HG03095 (cell line): ENCODE data around the gene ATR.

Experiments
- ATAC-seq: cut with Tn5 transposase; IDR thresholded peaks from one replicate; pipeline ENCODE4 v1.9.1; 2021; ENCODE audit warnings: moderate library complexity; ENCODE audit not compliant: unreplicated experiment

The ATR gene

DNA sequence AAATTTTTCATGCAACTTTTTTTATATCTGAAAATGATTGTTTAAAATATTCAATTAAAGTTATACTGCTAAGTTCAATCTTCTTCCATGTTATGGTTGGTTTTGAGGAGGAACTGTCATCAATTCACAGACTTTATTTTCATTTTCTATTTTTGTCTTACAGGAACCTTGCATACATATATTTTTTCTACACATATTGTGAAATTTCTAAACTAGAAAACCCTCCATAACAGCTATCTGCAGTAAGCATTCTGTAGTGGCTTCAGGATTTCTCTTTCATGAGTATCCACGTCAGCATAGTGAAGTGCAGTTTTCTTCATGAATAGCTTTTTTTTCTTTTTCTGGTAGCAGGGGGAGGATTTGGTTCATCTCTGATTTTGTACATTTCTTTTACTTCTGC is 48.2 kb downstream of the ATR start:
- ATAC-seq = no peak

GRCh38 chr3:142523921-142524566 is 54.5 kb downstream of the ATR start:
- ATAC-seq = no peak

DNA sequence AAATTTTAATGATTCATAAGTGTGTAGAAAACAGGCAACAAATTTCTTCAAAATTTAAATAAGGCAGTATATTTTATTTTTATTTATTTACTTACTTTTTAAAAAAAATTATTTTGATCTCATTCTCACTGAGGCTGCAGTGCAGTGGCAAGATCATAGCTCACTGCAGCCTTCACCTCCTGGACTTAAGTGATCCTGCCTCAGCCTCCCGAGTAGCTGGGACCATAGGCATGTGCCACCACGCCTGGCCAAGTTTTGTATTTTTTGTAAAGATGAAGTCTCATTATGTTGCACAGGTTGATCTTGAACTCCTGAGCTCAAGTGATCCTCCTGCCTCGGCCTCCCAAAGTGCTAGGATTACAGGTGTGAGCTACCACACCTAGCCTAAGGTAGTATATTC is 69.5 kb downstream of the ATR start:
- no peak for ATAC-seq

GRCh38 chr3:142507241-142507640 is 71.3 kb downstream of the ATR start:
- ATAC-seq = no peak

DNA sequence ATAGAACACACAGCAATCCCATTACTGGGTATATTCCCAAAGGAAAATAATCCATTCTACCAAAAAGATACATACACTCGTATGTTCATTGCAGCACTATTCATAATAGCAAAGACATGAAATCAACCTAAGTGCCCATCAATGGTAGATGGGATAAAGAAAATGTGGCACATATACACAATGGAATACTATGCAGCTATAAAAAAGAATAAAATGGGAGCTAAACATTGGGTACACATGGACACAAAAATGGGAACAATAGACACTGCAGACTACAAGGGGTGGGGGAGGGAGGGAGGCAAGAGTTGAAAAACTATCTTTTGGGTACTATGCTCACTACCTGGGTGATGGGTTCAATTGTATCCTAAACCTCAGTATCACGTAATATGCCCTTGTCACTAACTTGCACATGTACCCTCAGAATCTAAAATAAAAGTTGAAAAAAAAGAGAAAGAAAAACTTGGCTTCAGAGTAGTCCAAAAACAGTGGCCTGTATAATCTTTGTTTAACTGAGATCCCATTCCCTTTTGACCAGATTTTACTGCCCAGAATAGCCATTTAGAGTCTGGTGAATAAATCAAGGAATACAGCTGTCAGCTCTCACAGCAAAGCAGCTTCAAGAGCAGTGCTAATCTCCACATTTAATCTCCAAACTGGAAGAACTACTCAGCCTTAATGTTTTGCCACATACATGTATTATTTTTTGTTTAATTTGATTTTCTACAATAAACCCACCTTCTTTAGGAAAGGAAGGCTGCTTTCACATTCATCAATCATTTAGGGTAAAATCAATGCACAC is 76.1 kb downstream of the ATR start:
- ATAC-seq = no peak

DNA sequence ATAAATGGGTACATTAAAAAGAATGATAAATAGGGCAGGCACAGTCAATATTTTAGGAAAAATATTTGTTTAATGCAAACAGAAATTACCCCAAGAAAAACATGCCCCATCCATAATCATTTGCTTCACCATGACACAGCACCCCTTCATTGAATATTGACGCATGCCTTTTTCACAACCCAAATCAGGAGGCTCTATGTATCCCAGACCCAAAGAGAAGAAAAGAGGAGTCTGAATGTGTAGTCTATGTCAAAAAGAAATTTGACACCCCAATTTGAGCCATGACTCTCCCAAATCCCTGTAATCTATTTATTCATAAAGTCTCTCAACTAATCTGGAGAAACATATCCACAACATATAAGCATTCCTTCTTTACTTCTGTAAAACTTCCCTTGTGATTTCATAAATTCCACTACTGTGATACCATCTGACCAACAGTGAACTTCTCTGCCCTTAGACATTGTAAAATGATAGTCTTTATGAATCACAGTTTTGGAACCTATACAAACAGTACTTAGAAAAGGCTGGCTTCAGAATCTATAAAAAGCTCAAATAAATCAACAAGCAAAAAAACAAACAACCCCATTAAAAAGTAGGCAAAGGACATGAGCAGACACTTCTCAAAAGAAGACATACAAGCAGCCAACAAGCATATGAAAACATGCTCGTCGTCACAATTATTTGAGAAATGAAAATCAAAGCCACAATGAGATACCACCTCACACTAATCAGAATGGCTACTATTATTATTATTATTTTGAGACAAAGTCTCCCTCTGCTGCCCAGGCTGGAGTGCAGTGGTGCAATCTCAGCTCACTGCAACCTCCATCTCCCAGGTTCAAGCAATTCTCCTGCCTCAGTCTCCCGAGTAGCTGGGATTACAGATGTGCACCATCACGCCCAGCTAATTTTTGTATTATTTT is 77.3 kb downstream of the ATR start:
- ATAC-seq = no peak

DNA sequence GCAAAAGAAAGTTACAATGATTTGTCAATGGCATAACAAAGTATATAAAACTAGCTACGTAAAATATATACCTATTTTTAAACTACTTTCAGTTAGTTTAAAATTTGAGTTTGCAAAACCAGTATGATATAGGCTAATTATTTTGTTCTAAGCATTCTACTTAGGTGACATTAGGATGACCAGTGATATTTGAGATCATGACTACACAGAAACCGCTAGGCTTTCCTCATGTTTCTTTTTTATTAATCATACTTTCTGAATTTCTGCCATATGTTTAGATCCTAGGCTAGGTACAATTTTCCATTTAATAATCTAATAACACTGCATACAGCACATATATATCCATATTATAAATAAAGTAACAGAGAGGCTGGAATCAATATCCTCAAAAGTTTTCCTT is 78.3 kb downstream of the ATR start:
- no peak for ATAC-seq

DNA sequence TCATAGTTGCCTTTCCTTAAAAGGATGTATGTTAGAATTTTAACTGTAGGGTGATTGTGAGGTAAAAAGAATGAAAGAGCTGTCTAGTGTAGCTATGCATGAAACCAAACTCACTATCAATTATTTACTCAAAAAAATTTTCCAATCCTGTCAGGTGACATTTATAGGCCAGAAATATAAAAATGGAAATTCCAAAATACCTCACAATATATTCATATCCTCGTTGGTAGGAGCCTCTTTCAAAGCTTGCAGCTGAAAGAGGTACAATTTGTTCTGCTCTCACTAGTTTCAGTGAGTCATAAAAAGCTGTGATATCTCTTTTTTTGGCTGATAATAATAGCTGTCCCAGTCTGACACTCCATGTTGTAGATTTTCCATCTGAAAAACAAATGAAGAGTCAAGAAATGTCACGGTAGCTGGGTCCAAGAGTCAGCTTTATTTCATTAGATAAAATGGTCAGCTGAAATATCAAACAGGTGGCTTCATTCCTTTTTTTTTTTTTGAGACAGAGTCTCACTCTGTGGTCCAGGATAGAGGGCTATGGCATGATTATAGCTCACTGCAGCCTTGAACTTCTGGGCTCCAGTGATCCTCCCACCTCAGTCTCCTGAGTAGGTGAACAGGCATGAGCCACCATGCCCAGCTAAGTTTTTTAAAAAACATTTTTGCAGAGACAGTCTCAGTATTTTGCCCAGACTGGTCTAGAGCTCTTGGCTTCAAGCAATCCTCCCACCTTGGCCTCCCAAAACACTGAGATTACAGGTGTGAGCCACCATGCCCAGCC is 79.9 kb downstream of the ATR start:
- no peak for ATAC-seq

DNA sequence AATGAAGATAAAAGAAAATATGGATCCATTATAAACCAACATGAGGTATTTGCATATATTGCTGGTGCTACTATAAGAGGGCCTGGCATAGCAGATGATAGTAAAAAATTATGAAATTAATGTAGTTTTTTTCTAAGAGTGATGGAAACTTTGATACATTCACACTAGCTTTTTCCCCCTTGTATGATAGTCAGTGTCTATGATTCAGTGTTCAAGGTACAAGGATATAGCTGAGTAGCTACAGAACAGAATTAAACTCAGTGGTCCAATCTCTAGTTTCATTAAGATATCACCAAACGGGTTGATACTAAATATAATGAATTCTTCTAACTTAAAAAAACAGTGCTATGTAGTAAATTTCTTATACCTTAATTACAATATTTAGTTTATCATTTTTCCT is 80.8 kb downstream of the ATR start:
- no peak for ATAC-seq

DNA sequence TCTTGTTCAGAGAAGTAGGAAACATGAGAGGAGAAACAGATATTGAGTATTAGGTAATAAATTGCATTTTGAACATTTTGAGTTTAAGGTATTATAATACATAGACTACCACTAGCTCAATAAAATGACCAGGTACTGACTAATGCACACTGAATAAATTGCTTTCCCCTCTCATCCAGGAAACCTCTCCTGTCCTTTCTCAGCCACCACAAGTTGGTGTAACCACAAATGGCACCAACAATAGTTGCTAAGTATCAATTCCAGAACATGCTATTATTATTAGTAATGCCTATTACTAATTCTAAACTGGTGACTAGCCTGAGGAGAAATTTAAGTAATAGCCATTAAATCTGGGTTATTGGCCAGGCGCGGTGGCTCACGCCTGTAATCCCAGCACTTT is 83.4 kb downstream of the ATR start:
- no peak for ATAC-seq

DNA sequence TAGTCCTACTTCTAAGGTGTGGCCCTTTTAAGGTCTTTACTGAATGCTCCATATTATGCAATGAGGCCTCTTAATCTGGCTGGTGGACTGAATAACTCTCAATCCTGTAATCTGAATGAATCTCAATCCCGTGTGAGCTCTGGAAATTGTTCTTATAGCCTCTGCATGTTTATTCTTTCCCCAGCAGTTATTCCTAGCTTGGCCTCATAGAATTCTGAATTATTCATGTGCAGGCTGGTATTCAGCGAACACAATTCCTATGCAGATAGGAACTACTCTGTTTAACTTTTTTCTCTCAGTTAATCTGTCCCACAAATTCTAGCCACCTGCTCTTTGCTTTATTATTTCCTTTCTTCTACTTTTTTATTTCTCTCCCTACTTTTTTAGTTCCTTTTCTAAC is 86.3 kb downstream of the ATR start:
- no peak for ATAC-seq

DNA sequence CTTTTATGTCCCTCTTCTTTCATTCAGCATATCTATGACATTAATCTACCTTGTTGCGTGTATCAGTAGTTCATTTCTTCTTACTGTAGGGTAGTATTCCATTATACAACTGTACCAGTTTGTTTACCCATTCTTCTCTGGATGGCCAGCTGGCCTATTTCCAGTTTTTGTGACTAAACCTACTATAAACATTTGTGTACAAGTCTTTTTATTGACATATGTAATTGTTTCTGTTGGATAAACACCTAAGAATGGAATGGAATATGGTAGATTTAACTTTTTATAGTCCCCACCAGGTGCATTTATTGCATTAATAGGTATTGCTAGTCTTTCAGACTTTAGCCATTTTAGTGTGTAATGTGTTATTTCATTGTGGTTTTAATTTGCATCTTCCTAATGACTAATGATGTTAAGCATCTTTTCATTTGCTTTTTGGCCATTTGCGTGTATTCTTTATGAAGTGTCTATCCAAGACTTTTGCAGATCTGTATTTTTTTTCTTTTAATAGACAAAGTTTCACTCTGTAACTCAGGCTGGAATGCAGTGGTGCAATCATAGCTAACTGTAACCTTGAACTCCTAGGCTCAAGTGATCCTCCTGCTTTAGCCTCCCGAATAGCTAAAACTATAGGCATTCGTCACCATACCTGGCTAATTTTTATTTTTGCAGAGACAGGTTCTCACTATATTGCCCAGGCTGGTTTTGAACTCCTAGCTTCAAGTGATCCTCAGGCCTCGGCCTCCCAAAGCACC is 88.8 kb downstream of the ATR start:
- no peak for ATAC-seq

- no peak for ATAC-seq
Measured at GRCh38 chr3:142484912-142485435, 93.6 kb downstream of the ATR start.

GRCh38 chr3:142481196-142481595 is 97.3 kb downstream of the ATR start:
- ATAC-seq = no peak

DNA sequence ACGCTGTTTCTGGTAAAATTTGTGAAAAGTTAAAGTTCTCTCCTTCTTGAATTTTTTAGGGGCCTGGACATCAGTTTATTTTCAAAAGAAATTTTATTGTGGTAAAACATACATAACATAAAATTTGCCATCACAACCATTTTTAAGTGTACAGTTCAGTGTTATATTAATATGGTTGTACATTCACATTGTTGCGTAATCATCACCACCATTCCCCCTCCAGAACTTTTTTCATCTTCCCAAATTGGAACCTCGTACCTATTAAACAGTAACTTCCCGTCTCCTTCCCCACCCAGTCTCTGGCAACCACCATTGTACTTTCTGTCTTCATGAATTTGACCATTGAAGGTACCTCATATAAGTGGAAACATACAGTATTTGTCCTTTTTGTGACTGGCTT is 107.7 kb downstream of the ATR start:
- ATAC-seq = no peak

DNA sequence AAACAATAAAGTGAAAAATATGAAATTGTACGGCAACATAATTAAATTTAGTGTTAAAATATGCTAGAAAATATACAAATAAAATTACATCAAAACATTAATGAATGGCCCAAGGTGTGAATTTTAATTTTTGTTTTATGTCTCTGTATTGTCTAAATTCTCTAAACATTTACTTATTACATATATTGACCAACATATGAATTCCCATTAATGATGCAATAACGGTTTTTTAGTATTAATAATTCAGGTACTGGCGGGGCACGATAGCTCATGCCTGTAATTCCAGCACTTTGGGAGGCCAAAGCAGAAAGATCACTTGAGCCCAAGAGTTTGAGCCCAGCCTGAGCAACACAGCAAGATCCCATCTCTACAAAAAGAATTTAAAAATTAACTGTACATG is 110.1 kb downstream of the ATR start:
- no peak for ATAC-seq

- no peak for ATAC-seq
Measured at GRCh38 chr3:142467768-142468167, 110.8 kb downstream of the ATR start.

- no peak for ATAC-seq
Measured at GRCh38 chr3:142460689-142461088, 117.8 kb downstream of the ATR start.

GRCh38 chr3:142459929-142460328 is 118.6 kb downstream of the ATR start:
- no peak for ATAC-seq

GRCh38 chr3:142459096-142459495 is 119.4 kb downstream of the ATR start:
- ATAC-seq = no peak
